ENCODE data around the gene PRKD2. TPM values are rescaled to one million over a fixed set of nuclear protein-coding genes. Genes with fewer than 3 reads are reported as not detected.

Gene PRKD2
- total RNA-seq, 1 experiment from 2014 or later, result 98.3 TPM

DNA sequence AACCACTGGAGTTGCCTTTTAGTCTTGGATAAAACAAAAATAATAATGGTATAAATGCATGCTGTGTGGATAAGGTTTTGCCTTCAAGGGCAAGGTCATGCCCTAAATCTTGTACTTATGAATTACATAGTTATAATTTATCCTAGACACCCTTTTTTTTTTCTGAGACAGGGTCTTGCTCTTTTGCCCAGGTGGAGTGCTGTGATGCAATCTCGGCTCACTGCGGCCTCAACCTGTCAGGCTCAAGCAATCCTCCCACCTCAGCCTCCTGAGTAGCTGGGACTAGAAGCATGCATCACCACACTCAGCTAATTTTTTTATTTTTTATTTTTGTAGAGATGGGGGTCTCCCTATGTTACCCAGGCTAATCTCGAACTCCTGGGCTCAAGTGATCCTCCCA lies 48.3 kb downstream of the PRKD2 start:
- H3K27me3 Mint-ChIP-seq (ENCODE audit: unreplicated experiment), result peaks cover 16% of the 10 kb centered on the region
- H3K9me3 Mint-ChIP-seq (ENCODE audit: low read depth, unreplicated experiment), result no peaks in the 10 kb centered on the region
- no TSS peak for BruUV-seq (replicated peaks)
- H3K27ac Mint-ChIP-seq (ENCODE audit: unreplicated experiment), result no peak overlapping the region
- peaks cover 8% of the 10 kb centered on the region for H3K4me1 Mint-ChIP-seq (ENCODE audit: low read depth, unreplicated experiment)
- CTCF ChIA-PET, result no interaction called here
- peaks cover 9% of the 10 kb centered on the region for H3K36me3 Mint-ChIP-seq (ENCODE audit: insufficient read depth, unreplicated experiment)
- DNase-seq, result no peak
- TF ChIP-seq, protein P1, sequence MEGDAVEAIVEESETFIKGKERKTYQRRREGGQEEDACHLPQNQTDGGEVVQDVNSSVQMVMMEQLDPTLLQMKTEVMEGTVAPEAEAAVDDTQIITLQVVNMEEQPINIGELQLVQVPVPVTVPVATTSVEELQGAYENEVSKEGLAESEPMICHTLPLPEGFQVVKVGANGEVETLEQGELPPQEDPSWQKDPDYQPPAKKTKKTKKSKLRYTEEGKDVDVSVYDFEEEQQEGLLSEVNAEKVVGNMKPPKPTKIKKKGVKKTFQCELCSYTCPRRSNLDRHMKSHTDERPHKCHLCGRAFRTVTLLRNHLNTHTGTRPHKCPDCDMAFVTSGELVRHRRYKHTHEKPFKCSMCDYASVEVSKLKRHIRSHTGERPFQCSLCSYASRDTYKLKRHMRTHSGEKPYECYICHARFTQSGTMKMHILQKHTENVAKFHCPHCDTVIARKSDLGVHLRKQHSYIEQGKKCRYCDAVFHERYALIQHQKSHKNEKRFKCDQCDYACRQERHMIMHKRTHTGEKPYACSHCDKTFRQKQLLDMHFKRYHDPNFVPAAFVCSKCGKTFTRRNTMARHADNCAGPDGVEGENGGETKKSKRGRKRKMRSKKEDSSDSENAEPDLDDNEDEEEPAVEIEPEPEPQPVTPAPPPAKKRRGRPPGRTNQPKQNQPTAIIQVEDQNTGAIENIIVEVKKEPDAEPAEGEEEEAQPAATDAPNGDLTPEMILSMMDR (IDR thresholded peaks at IDR 0.05; ENCODE audit: unreplicated experiment), result no peak
- no peak overlapping the region for H3K4me3 Mint-ChIP-seq (ENCODE audit: low read depth, unreplicated experiment)
- intact Hi-C loops (cut with micrococcal nuclease; ENCODE audit: unreplicated experiment), result no loop called here

DNA sequence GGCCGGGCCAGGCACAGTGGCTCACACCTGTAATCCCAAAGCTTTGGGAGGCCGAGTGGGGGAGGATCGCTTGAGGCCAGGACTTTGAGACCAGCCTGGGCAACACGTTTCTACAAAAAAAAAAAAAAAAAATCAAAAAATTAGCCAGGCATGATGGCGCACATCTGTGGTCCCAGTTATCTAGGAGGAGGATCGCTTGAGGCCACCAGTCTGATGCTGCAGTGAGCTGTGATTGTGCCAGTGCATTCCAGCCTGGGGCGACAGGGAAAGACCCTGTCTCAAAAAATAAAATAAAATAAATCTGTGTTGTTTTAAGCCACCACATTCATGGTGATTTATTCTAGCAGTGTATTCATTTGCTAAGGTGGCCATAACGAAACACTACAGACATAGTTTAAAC lies 51.8 kb downstream of the PRKD2 start:
- intact Hi-C loops (cut with micrococcal nuclease; ENCODE audit: unreplicated experiment), result no loop called here
- no peak overlapping the region for H3K4me3 Mint-ChIP-seq (ENCODE audit: low read depth, unreplicated experiment)
- BruUV-seq (replicated peaks), result no TSS peak
- H3K4me1 Mint-ChIP-seq (ENCODE audit: low read depth, unreplicated experiment), result peaks cover 9% of the 10 kb centered on the region
- TF ChIP-seq, protein P1 (IDR thresholded peaks at IDR 0.05; ENCODE audit: unreplicated experiment), result no peak
- peaks cover 13% of the 10 kb centered on the region for H3K36me3 Mint-ChIP-seq (ENCODE audit: insufficient read depth, unreplicated experiment)
- peaks cover 37% of the 10 kb centered on the region for H3K27me3 Mint-ChIP-seq (ENCODE audit: unreplicated experiment)
- H3K27ac Mint-ChIP-seq (ENCODE audit: unreplicated experiment), result no peak overlapping the region
- DNase-seq, result no peak
- H3K9me3 Mint-ChIP-seq (ENCODE audit: low read depth, unreplicated experiment), result no peaks in the 10 kb centered on the region
- CTCF ChIA-PET, result interaction anchor here (1.0 kb wide), 1 partner anchor 48 kb away, joined by 3 read pairs; no protein-coding TSS in a partner anchor

DNA sequence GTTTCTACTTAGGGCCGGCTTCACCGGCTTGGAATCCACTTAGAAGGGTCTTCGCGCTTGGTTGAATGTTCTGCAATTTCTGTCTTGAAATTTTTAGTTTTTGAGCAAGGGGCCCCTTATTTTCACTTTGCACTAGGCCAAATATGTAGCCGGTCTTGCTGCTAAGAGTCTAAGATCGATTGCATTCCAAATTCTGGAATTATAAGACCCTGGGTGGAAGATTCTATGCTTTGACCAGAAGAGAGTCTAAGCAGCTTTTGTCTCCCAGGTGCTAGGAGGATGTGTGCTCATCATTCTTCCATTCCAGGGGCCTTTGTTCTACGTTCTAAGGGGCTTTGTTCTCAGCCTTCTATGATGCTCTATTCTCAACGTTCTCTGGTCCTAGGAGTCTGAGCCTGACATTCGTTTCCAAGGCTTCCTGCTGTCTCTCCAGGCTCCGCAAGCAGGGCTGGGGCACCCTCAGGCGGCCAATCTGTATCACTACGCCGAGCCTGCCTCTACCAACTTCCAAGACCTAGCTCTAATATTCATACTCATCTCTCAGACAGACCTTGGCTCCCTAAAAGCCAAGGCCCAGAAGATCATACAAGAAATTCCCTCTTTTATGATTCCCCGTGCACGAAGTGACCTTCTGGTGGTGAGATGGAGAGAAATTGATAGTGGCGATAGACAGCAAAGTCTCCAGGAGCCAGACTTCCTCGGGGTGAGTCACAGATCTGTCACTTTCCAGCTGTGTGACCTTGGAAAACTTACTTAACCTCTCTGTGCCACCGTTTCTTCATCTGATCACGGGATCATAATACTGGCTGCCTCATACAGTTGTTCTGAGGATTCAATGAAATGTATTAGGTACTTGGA lies 55.0 kb downstream of the PRKD2 start:
- Mint-ChIP-seq H3K9me3 (ENCODE audit: low read depth, unreplicated experiment) (no peaks in the 10 kb centered on the region), H3K36me3 (ENCODE audit: insufficient read depth, unreplicated experiment) (peaks cover 14% of the 10 kb centered on the region), H3K4me3 (ENCODE audit: low read depth, unreplicated experiment) (peak overlapping the region; percentile 70), H3K4me1 (ENCODE audit: low read depth, unreplicated experiment) (peaks cover 9% of the 10 kb centered on the region), H3K27ac (ENCODE audit: unreplicated experiment) (peak overlapping the region; percentile 84), H3K27me3 (ENCODE audit: unreplicated experiment) (peaks cover 64% of the 10 kb centered on the region)
- CTCF ChIA-PET, result interaction anchor here (0.5 to 2.6 kb wide), 25 partner anchors 9 to 1359 kb away, joined by 3 to 121 read pairs (median 5); partner anchors contain the start of genes CALM3, PRKD2 and SIX5
- intact Hi-C loops (cut with micrococcal nuclease; ENCODE audit: unreplicated experiment), result loop anchor here (1.0 to 5.0 kb wide), 2 partner anchors 48 to 135 kb away; no protein-coding TSS in a partner anchor
- no TSS peak for BruUV-seq (replicated peaks)
- DNase-seq, result peak; percentile 87
- TF ChIP-seq, protein P1 (IDR thresholded peaks at IDR 0.05; ENCODE audit: unreplicated experiment), result peak; percentile 91

DNA sequence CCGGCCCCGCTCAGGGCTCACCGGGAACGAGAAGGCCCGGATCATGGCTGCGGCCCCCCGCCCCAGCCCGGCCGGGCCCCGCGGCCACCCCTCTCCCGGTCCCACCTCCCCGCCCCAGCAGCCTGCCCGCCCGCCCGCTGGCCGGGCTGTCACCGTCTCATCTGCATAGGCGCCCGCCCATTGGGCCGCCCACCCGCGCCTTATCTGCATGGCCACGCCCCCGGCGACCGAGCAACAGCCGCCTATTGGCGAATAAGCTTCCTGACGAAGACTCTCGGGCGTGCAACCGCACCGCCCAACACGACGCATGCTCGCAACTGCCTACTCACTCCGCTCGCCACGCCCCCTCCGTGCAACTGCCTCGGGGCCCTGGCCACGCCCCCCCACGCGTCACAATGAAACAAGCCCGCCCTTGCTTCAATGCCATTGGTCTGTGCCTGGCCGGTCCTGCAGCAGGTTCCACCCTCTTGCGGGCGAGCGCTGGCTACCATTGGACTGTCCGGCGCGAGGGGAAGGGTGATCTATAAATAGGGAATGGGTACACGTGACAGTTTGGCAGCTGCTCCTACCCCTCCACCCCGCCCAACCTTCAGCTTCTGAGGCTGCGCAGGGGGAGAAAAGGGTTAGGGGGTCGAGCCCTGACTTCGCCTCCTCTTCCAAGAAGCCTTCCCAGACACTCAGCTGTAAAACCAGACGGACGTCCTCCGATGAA lies 55.7 kb downstream of the PRKD2 start, which contains the start of gene DACT3:
DACT3 (minus strand) TSS at position 163 of the 712 bp plus-strand sequence; CDS start at position 45, 118 bp downstream.
- Mint-ChIP-seq H3K27ac (ENCODE audit: unreplicated experiment) (peak within 1 kb of the TSS; percentile 84), H3K27me3 (ENCODE audit: unreplicated experiment) (peaks cover 71% of the 10 kb centered on the region), H3K4me3 (ENCODE audit: low read depth, unreplicated experiment) (peak within 1 kb of the TSS; percentile 70), H3K9me3 (ENCODE audit: low read depth, unreplicated experiment) (no peaks in the 10 kb centered on the region), H3K36me3 (ENCODE audit: insufficient read depth, unreplicated experiment) (peaks cover 17% of the 10 kb centered on the region), H3K4me1 (ENCODE audit: low read depth, unreplicated experiment) (peaks cover 9% of the 10 kb centered on the region)
- CTCF ChIA-PET, result interaction anchor here (0.5 to 2.6 kb wide), 23 partner anchors 10 to 1360 kb away, joined by 3 to 121 read pairs (median 7); partner anchors contain the start of genes CALM3, PRKD2, PTGIR and SIX5
- BruUV-seq (replicated peaks), result no TSS peak
- TF ChIP-seq, protein P1 (IDR thresholded peaks at IDR 0.05; ENCODE audit: unreplicated experiment), result no peak
- intact Hi-C loops (cut with micrococcal nuclease; ENCODE audit: unreplicated experiment), result loop anchor here (5.0 kb wide), 1 partner anchor 134 kb away; no protein-coding TSS in a partner anchor
- peak; percentile 100 for DNase-seq

Data from Calu3 (cell line).